HepG2 (cell line): Measurements from ENCODE around the gene NPPA. TPM values are rescaled to one million over a fixed set of nuclear protein-coding genes. Genes with fewer than 3 reads are reported as not detected.

ENCODE experiments used
- ATF3 ChIP-seq: sonication (generic); formaldehyde crosslinking; IDR thresholded peaks from 2 replicates; pipeline ENCODE4 v1.4.0; 2020; ENCODE audit warnings: missing genetic modification reagents
- CBX2 ChIP-seq, 2 experiments: fragments of 200-600 bp in 1 of 2; sonication (generic); formaldehyde crosslinking in 1 of 2; IDR thresholded peaks; 2 replicates each; pipeline versions ENCODE4 v1.7.0 to v1.8.1; 2018 to 2022; ENCODE audit warnings: low read depth in 2 of 2, low read length in 1 of 2, mild to moderate bottlenecking in 1 of 2, missing genetic modification reagents in 1 of 2
- CREM ChIP-seq, 2 experiments: sonication (generic) in 1 of 2; formaldehyde crosslinking in 1 of 2; IDR thresholded peaks; 2 replicates each; pipeline versions ENCODE4 v1.4.0 to v1.6.1; 2016 to 2020; ENCODE audit warnings: antibody characterized with exemption in 1 of 2, mild to moderate bottlenecking in 1 of 2, missing genetic modification reagents in 1 of 2
- SNAPC5 ChIP-seq: sonication (generic); formaldehyde crosslinking; IDR thresholded peaks from 2 replicates; pipeline ENCODE4 v1.8.1; 2023; ENCODE audit warnings: mild to moderate bottlenecking, missing genetic modification reagents, borderline replicate concordance
- THRA ChIP-seq: sonication (generic); formaldehyde crosslinking; IDR thresholded peaks from 2 replicates; pipeline ENCODE4 v1.4.0; 2020; ENCODE audit warnings: missing genetic modification reagents, borderline replicate concordance
- YY1 ChIP-seq: IDR thresholded peaks from 2 replicates; pipeline ENCODE4 v1.6.1; 2011; ENCODE audit warnings: low read length, low read depth, moderate library complexity, mild to moderate bottlenecking; ENCODE audit not compliant: insufficient read depth, insufficient replicate concordance
- ZNF264 ChIP-seq: sonication (generic); formaldehyde crosslinking; IDR thresholded peaks from 2 replicates; pipeline ENCODE4 v1.4.0; 2020; ENCODE audit warnings: missing genetic modification reagents
- ZNF329 ChIP-seq: sonication (generic); formaldehyde crosslinking; IDR thresholded peaks from 2 replicates; pipeline ENCODE4 v1.9.0; 2021; ENCODE audit warnings: low read depth, mild to moderate bottlenecking, missing genetic modification reagents
- ZNF670 ChIP-seq: sonication (generic); formaldehyde crosslinking; IDR thresholded peaks from 2 replicates; pipeline ENCODE4 v1.8.0; 2022; ENCODE audit warnings: mild to moderate bottlenecking, missing genetic modification reagents, borderline replicate concordance
- ZNF687 ChIP-seq: sonication (generic); formaldehyde crosslinking; IDR thresholded peaks from 2 replicates; pipeline ENCODE4 v1.5.1; 2020; ENCODE audit warnings: mild to moderate bottlenecking, missing genetic modification reagents, moderate library complexity
- polyA plus RNA-seq, 8 experiments: library from polyadenylated mRNA; depleted of rRNA in 3 of 8; stranded (reverse) in 7 of 8; unstranded in 1 of 8; fragments of >200 nt; fragmentation: Illumina TruSeq in 4 of 8; extraction: Trizol in 4 of 8; gene quantifications; 2 replicates each; pipeline versions ENCODE4 v1.2.1 to v1.2.3, GENCODE V29; 2011 to 2016; ENCODE audit warnings: low read depth in 4 of 8, missing spikeins in 1 of 8, mixed read lengths in 1 of 8; ENCODE audit not compliant: insufficient read depth in 1 of 8
- total RNA-seq, 5 experiments: library from RNA; depleted of rRNA; stranded (reverse); fragments of >200 nt; fragmentation: Illumina TruSeq; extraction: Trizol; gene quantifications; 2 replicates each; pipeline ENCODE4 v1.2.3, GENCODE V29; 2016; ENCODE audit warnings: low read depth in 1 of 5
- TF ChIP-seq, protein P1 (sequence below): IDR thresholded peaks from 2 replicates; pipeline ENCODE4 v1.4.0; 2020; ENCODE audit warnings: mild to moderate bottlenecking, missing genetic modification reagents
- TF ChIP-seq, protein P2 (sequence below), 2 experiments: IDR thresholded peaks; 2 replicates each; pipeline ENCODE4 v1.6.1; 2011 to 2012; ENCODE audit warnings: low read length in 2 of 2, borderline replicate concordance in 1 of 2, low read depth in 1 of 2, mild to moderate bottlenecking in 1 of 2, moderate library complexity in 1 of 2

Gene NPPA
- total and polyA plus RNA-seq, 2 of the 13 experiments (the other 11 are each of a cell fraction or from before 2014, with no cell fraction given) = not detected

- TF ChIP-seq SNAPC5 (CRISPR knock-in tag) (no peak), YY1 (no peak), ZNF670 (CRISPR knock-in tag) (peak; percentile 40; the same call in 1 of the 2 replicates), THRA (no peak), ZNF264 (CRISPR knock-in tag) (no peak), CREM (IDR thresholded peaks at IDR 0.05) (no peak), CREM (CRISPR knock-in tag; IDR thresholded peaks at IDR 0.05) (no peak), CBX2 (IDR thresholded peaks at IDR 0.05; ENCODE audit: low read depth, low read length) (no peak), CBX2 (CRISPR knock-in tag; IDR thresholded peaks at IDR 0.05; ENCODE audit: low read depth) (no peak), ZNF687 (CRISPR knock-in tag) (peak; percentile 86), ATF3 (CRISPR knock-in tag) (no peak), ZNF329 (CRISPR knock-in tag) (no peak)
- TF ChIP-seq, protein P1, sequence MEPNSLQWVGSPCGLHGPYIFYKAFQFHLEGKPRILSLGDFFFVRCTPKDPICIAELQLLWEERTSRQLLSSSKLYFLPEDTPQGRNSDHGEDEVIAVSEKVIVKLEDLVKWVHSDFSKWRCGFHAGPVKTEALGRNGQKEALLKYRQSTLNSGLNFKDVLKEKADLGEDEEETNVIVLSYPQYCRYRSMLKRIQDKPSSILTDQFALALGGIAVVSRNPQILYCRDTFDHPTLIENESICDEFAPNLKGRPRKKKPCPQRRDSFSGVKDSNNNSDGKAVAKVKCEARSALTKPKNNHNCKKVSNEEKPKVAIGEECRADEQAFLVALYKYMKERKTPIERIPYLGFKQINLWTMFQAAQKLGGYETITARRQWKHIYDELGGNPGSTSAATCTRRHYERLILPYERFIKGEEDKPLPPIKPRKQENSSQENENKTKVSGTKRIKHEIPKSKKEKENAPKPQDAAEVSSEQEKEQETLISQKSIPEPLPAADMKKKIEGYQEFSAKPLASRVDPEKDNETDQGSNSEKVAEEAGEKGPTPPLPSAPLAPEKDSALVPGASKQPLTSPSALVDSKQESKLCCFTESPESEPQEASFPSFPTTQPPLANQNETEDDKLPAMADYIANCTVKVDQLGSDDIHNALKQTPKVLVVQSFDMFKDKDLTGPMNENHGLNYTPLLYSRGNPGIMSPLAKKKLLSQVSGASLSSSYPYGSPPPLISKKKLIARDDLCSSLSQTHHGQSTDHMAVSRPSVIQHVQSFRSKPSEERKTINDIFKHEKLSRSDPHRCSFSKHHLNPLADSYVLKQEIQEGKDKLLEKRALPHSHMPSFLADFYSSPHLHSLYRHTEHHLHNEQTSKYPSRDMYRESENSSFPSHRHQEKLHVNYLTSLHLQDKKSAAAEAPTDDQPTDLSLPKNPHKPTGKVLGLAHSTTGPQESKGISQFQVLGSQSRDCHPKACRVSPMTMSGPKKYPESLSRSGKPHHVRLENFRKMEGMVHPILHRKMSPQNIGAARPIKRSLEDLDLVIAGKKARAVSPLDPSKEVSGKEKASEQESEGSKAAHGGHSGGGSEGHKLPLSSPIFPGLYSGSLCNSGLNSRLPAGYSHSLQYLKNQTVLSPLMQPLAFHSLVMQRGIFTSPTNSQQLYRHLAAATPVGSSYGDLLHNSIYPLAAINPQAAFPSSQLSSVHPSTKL (CRISPR knock-in tag) = 0 out of 2 replicates have a peak, but pooled peaks have one; percentile 4
- TF ChIP-seq, protein P2, sequence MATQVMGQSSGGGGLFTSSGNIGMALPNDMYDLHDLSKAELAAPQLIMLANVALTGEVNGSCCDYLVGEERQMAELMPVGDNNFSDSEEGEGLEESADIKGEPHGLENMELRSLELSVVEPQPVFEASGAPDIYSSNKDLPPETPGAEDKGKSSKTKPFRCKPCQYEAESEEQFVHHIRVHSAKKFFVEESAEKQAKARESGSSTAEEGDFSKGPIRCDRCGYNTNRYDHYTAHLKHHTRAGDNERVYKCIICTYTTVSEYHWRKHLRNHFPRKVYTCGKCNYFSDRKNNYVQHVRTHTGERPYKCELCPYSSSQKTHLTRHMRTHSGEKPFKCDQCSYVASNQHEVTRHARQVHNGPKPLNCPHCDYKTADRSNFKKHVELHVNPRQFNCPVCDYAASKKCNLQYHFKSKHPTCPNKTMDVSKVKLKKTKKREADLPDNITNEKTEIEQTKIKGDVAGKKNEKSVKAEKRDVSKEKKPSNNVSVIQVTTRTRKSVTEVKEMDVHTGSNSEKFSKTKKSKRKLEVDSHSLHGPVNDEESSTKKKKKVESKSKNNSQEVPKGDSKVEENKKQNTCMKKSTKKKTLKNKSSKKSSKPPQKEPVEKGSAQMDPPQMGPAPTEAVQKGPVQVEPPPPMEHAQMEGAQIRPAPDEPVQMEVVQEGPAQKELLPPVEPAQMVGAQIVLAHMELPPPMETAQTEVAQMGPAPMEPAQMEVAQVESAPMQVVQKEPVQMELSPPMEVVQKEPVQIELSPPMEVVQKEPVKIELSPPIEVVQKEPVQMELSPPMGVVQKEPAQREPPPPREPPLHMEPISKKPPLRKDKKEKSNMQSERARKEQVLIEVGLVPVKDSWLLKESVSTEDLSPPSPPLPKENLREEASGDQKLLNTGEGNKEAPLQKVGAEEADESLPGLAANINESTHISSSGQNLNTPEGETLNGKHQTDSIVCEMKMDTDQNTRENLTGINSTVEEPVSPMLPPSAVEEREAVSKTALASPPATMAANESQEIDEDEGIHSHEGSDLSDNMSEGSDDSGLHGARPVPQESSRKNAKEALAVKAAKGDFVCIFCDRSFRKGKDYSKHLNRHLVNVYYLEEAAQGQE (IDR thresholded peaks at IDR 0.05; ENCODE audit: borderline replicate concordance in 1 of 2, low read depth in 1 of 2, low read length in 2 of 2) = no peak
These were observed 35.4 kb upstream of the NPPA start (continued) for GRCh38 chr1:11882814-11883538.
